Activated T-cell treated with anti-CD3 and anti-CD28 coated beads, Interleukin-2, amount 50 U/mL, for 48 hours (primary cell): ENCODE data around the gene CLASP1.
"Not testable (repeated sequence)": the region's sequence is repeated elsewhere in the genome, so short reads cannot be mapped to it uniquely, and the experiment has no call there.

Source experiments
- DNase-seq, 2 experiments: peaks; one replicate each; pipeline ENCODE4 v3.0.0-alpha.2; 2020

The CLASP1 gene

GRCh38 chr2:121649149-121649595 is at the start of gene CLASP1:
Gene CLASP1 (minus strand): TSS chr2:121649462. CDS start chr2:121605895, 43,567 bp downstream.
- peak in 1 of 2 experiments; percentile 77 for DNase-seq

- peak in 1 of 2 experiments; percentile 47 for DNase-seq
These were observed 49.2 kb upstream of the CLASP1 start for GRCh38 chr2:121698318-121698930.

DNA sequence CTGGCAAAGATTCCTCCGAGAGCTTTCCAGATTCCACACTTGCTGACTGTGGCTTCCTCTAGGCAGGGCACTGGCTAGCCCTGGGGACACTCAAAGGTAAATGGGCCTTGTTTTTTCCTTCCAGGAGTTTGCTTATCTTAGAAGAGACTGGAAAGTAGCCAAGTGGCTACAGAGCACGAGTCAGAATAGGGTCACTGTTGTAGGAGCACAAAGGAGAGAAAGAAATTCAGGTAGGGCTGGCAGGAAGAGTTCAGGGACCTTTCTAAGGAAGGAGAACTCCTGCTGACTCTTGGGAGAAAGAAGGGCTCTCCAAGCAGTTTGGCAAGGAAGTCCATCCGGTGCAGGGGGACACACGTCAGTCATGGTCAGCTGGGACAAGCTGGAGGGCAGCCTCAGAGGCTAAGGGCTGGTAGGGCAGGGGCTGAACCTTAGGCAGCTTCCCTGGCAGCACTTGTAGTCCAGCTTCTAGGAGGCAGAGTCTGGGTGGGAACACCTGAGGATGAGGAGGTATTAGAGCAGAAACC is 47.9 kb upstream of the CLASP1 start:
- DNase-seq: no peak

DNA sequence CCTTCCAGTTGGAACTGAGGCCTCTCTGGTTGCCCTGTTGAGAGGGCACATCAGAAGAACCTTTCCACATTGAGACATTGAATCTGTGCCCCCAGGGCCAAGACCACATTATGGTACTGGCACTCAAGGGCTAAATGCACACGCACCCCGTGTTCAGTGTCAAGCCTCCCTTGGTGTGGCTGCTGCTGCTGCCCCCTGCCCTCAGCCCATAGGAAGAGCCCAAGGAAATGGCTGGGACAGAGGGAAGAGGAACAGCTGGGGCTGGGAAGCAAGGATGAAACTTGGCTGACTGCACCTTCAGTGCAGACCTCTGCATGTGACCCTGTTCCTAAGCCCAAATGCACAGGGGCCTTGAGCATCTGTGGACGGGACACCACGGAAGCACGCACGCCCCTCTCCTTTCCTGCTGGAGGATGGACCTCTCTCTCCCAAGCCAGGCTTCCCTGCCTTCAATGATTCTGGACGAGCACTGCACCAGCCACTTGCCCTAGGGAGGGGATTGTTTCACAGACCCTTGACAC is 47.2 kb upstream of the CLASP1 start:
- no peak for DNase-seq

- no peak for DNase-seq
These were observed 45.8 kb upstream of the CLASP1 start for GRCh38 chr2:121695171-121695451.

DNA sequence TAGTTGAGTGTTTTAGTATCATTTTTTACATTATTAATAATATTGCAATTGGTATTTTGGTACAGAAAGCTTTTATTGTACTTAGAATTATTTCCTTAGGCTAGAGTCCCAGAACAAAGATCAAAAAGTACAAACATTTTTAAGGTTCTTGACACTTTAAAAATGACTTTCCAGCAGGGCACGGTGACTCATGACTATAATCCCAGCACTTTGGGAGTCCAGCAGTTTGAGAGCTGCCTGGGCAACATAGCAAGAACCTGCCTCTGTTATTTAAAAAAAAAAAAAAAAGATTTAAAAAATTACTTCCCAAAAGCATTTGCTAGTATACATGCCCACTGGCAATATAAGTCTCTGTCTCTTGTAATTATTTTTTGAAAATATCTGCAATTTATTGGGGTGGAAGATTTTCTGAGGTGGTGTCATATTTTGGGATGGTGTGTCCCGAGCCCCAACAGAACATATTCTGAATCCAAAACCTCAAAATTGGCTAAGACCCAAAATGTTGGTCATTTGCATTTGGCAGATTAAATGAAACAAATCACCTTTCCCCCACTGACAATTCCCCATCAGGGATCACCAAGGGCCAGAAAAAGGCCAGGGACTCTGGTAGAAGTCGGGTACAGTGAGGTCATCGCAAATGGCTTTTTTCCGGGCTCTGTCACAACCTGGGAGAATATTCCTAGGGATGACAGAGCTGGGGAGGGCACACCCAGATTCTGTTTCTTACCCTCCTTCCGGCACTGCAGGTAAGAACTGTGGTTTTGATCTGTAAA is 45.3 kb upstream of the CLASP1 start:
- DNase-seq: no peak

- DNase-seq: not testable (repeated sequence)
These were observed 41.3 kb upstream of the CLASP1 start for GRCh38 chr2:121690572-121690971.

DNA sequence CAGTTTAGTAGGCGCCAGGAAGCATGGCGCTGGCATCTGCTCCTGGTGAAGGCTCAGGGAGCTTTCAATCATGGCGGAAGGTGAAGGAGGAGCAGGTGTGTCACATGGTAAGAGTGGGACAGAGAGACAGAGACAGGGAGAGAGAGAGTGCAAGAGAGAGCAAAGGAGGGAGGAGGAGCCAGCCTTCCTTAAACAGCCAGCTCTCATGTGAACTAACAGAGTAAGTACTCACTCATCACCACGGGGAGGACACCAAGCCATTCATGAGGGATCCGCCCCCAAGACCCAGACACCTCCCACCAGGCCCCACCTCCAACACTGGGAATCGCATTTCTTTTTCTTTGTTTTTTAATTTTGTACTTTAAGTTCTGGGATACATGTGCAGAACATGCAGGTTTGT is 40.8 kb upstream of the CLASP1 start:
- DNase-seq: no peak

DNA sequence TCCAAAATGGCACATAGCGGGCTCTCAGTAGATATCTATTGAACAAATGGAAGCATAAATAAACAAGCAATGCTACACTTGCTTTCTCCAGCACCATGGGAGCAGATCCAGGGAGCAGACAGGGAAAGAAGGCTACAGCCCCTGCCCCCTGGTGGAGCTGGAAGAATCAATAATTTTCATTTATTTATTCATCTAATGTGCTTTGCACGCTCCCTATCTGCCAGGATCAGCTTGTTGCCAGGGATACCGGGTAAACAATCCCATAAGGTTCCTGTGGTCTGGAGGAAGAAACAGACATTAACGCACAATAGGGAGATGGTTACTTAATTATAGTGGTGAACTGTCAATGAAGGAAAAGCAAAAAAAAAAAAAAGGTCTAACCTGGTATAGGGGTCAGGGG is 40.1 kb upstream of the CLASP1 start:
- DNase-seq: no peak

DNA sequence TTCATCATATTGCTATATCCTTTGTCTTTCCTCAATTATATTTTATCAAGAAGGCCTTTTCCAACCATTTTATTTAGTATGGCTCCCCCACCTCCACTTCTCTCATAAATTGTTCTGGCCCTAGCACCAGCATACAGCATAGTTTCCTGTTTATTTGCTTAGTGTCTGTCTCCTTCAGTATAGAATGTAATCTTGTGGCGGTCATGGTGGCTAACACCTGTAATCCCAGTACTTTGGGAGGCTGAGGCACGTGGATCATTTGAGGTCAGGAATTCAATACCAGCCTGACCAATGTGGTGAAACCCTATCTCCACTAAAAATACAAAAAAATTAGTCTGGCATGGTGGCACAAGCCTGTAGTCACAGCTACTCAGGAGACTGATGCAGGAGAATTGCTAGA is 39.6 kb upstream of the CLASP1 start:
- DNase-seq: no peak

- DNase-seq: no peak
These were observed 37.6 kb upstream of the CLASP1 start for GRCh38 chr2:121686902-121687301.

- no peak for DNase-seq
These were observed 37.0 kb upstream of the CLASP1 start for GRCh38 chr2:121686218-121686617.

DNA sequence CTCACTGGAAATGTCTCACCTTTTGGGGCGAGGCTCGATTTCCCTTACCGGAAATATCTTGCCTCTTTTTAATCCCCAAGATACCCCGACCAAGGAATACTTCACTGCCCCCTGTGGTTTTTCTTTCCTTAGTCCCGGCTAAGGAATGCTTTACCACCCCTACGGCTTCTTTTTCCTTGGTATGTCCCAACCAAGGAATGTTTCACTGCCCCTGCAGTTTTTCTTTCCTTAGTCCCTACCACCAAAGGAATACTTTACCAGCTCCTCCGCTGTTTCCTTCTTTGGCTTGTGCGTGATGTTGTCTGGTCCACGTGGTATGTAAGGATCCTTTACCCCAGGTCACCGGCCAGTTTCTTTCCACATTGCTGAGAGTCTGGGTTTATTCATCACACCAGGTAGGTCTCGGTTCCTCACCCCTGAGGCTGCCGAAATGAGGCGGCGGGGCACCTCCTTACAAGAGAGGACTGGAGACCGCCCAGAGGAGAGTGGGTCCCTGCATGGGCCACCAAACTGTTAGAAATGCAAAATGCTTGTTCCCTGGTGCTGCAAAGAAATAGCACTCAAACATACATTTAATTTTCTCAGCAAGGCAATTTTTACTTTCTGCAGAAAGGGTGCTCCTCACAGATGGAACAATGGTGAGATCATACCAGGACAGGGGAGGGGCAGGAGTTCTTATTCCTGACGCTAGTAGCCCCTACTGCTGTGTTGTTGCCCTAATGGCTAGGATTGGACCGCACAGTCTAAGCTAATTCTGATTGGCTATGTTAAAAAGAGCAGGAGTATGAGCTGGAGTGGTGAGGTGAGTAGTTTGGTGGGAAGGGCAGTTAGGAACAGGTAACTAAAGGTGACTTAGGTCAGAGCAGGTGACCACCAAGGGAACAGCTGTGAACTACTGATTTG is 33.4 kb upstream of the CLASP1 start:
- no peak for DNase-seq

- DNase-seq: no peak
These were observed 28.6 kb upstream of the CLASP1 start for GRCh38 chr2:121677855-121678254.

DNA sequence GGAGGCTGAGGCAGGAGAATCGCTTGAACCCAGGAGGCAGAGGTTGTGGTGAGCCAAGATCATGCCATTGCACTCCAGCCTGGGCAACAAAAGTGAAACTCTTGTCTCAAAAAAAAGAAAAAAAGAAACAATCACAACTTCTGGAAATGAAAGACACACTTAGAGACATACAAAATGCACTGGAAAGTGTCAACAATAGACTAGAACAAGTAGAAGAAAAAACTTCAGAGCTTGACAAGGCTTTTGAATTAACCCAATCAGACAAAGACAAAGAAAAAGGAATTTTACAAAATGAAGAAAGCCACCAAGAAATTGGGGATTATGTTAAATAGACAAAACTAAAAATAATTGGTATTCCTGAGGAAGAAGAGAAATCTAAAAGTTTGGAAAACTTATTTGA is 22.4 kb upstream of the CLASP1 start:
- DNase-seq: not testable (repeated sequence)

GRCh38 chr2:121670181-121670580 is 20.9 kb upstream of the CLASP1 start:
- no peak for DNase-seq

DNA sequence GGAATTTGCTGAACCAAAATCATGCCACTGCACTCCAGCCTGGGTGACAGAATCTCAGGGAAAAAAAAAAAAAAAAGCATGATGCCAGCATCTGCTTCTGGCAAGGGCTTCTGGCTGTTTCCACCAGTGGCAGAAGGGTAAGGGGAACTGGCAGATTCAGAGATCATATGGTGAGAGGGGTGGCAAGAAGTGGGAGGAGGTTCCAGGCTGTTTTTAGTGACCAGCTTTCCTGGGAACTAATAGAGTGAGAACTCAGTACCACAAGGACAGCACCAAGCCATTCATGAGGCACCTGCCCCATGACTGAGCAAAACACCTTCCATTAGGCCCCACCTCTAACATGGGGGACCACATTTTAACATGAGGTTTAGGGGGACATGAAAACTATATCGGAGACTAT is 18.4 kb upstream of the CLASP1 start:
- no peak for DNase-seq

DNA sequence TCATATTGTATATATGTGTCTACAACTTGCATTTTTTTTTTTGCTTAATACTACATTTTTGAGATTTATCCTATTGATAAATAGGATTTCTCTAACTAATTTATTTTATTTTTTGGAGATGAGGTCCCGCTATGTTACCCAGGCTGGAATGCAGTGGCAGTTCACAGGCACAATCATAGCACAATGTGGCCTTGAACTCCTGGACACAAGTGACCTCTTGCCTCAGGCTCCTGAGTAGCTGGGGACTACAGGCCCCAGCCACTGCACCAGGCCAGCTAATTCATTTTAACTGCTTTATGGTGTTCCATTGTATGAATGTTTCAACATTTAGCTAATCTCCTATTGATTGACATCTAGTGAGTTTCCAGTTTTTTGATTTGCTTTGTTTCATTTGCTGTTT is 16.8 kb upstream of the CLASP1 start:
- no peak for DNase-seq

- no peak for DNase-seq
These were observed 16.2 kb upstream of the CLASP1 start for GRCh38 chr2:121665504-121665903.

- no peak for DNase-seq
These were observed 15.5 kb upstream of the CLASP1 start for GRCh38 chr2:121664713-121665112.

GRCh38 chr2:121664086-121664485 is 14.8 kb upstream of the CLASP1 start:
- DNase-seq: no peak

DNA sequence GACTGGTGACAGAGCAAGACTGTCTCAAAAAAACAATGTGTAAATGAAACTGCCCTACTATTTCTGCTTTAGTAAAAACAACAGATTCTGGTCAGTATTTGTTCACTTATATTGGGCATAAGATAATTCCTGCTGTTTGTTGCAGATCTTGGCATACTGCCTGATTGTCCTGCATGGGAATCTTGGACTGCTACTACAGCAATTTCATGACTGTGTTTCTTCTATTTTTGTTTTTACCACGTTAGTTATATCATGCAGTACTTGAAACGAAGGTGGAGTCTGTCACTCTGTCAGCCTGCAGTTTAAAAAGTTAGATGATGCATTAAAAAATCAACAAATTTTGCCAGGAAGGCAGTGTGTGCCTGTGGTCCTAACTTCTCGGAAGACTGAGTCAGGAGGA is 14.2 kb upstream of the CLASP1 start:
- DNase-seq: no peak

- DNase-seq: no peak
These were observed 13.4 kb upstream of the CLASP1 start for GRCh38 chr2:121662656-121663055.
